Transverse colon (tissue), 3 donors: ENCODE measurements around the gene SIT1.

Source experiments
- CTCF ChIP-seq, 5 experiments: fragments of 200-600 bp in 3 of 5; fragments of 450-650 bp in 2 of 5; sonication (generic) in 3 of 5; IDR thresholded peaks; 1 replicate in 2 of 5; 2 replicates in 3 of 5; pipeline ENCODE4 v1.5.1; 2016 to 2017; ENCODE audit warnings: antibody characterized with exemption in 5 of 5, inconsistent platforms in 3 of 5, mild to moderate bottlenecking in 2 of 5, moderate library complexity in 1 of 5
- EP300 ChIP-seq: sonication (generic); formaldehyde crosslinking; IDR thresholded peaks from one replicate; pipeline ENCODE4 v1.6.1; 2017; ENCODE audit warnings: antibody characterized with exemption, low read depth
- POLR2A ChIP-seq: fragments of 450-650 bp; IDR thresholded peaks from one replicate; pipeline ENCODE4 v1.6.1; 2016; ENCODE audit warnings: antibody characterized with exemption, mild to moderate bottlenecking, moderate library complexity

- TF ChIP-seq POLR2A (no peak), CTCF (IDR thresholded peaks at IDR 0.05) (no peak), EP300 (no peak)
Observed at GRCh38 chr9:35675732-35676392, 25.1 kb upstream of the SIT1 start.
